ENCODE results near the gene ADRM1.

Gene ADRM1

GRCh38 chr20:62332989-62333819, 30.4 kb downstream of the ADRM1 start:
- TF ChIP-seq SNAI2 (CRISPR knock-in tag; IDR thresholded peaks at IDR 0.05) (no peak), PPARA (CRISPR knock-in tag; IDR thresholded peaks at IDR 0.05; ENCODE audit: borderline replicate concordance) (no peak), CSDC2 (CRISPR knock-in tag; IDR thresholded peaks at IDR 0.05) (no peak), ZNF565 (CRISPR knock-in tag; conservative IDR thresholded peaks at IDR 0.05; ENCODE audit: low read depth) (no peak), ZNF70 (CRISPR knock-in tag; IDR thresholded peaks at IDR 0.05) (no peak), OSR1 (CRISPR knock-in tag; IDR thresholded peaks at IDR 0.05) (no peak), RARB (CRISPR knock-in tag; IDR thresholded peaks at IDR 0.05) (no peak), TCF4 (CRISPR knock-in tag; IDR thresholded peaks at IDR 0.05; ENCODE audit: borderline replicate concordance) (no peak), CREB5 (CRISPR knock-in tag; IDR thresholded peaks at IDR 0.05; ENCODE audit: low read depth) (no peak), ESRRG (CRISPR knock-in tag; IDR thresholded peaks at IDR 0.05) (no peak), ZC3H10 (CRISPR knock-in tag; IDR thresholded peaks at IDR 0.05) (no peak), GLIS3 (CRISPR knock-in tag; IDR thresholded peaks at IDR 0.05) (no peak), TOX (CRISPR knock-in tag; IDR thresholded peaks at IDR 0.05; ENCODE audit: borderline replicate concordance) (no peak), ARNTL (CRISPR knock-in tag; IDR thresholded peaks at IDR 0.05; ENCODE audit: borderline replicate concordance, low read depth) (no peak), BACH2 (CRISPR knock-in tag; IDR thresholded peaks at IDR 0.05; ENCODE audit: borderline replicate concordance) (no peak), ZNF8 (CRISPR knock-in tag; IDR thresholded peaks at IDR 0.05) (no peak)
- TF ChIP-seq, protein P1, sequence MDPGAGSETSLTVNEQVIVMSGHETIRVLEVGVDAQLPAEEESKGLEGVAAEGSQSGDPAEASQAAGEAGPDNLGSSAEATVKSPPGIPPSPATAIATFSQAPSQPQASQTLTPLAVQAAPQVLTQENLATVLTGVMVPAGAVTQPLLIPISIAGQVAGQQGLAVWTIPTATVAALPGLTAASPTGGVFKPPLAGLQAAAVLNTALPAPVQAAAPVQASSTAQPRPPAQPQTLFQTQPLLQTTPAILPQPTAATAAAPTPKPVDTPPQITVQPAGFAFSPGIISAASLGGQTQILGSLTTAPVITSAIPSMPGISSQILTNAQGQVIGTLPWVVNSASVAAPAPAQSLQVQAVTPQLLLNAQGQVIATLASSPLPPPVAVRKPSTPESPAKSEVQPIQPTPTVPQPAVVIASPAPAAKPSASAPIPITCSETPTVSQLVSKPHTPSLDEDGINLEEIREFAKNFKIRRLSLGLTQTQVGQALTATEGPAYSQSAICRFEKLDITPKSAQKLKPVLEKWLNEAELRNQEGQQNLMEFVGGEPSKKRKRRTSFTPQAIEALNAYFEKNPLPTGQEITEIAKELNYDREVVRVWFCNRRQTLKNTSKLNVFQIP (CRISPR knock-in tag; IDR thresholded peaks at IDR 0.05; ENCODE audit: borderline replicate concordance, low read depth), result no peak
- TF ChIP-seq, protein P2, sequence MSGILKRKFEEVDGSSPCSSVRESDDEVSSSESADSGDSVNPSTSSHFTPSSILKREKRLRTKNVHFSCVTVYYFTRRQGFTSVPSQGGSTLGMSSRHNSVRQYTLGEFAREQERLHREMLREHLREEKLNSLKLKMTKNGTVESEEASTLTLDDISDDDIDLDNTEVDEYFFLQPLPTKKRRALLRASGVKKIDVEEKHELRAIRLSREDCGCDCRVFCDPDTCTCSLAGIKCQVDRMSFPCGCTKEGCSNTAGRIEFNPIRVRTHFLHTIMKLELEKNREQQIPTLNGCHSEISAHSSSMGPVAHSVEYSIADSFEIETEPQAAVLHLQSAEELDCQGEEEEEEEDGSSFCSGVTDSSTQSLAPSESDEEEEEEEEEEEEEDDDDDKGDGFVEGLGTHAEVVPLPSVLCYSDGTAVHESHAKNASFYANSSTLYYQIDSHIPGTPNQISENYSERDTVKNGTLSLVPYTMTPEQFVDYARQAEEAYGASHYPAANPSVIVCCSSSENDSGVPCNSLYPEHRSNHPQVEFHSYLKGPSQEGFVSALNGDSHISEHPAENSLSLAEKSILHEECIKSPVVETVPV (CRISPR knock-in tag; IDR thresholded peaks at IDR 0.05), result no peak
- TF ChIP-seq, protein P3, sequence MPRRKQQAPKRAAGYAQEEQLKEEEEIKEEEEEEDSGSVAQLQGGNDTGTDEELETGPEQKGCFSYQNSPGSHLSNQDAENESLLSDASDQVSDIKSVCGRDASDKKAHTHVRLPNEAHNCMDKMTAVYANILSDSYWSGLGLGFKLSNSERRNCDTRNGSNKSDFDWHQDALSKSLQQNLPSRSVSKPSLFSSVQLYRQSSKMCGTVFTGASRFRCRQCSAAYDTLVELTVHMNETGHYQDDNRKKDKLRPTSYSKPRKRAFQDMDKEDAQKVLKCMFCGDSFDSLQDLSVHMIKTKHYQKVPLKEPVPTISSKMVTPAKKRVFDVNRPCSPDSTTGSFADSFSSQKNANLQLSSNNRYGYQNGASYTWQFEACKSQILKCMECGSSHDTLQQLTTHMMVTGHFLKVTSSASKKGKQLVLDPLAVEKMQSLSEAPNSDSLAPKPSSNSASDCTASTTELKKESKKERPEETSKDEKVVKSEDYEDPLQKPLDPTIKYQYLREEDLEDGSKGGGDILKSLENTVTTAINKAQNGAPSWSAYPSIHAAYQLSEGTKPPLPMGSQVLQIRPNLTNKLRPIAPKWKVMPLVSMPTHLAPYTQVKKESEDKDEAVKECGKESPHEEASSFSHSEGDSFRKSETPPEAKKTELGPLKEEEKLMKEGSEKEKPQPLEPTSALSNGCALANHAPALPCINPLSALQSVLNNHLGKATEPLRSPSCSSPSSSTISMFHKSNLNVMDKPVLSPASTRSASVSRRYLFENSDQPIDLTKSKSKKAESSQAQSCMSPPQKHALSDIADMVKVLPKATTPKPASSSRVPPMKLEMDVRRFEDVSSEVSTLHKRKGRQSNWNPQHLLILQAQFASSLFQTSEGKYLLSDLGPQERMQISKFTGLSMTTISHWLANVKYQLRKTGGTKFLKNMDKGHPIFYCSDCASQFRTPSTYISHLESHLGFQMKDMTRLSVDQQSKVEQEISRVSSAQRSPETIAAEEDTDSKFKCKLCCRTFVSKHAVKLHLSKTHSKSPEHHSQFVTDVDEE (CRISPR knock-in tag; IDR thresholded peaks at IDR 0.05), result no peak
- TF ChIP-seq, protein P4, sequence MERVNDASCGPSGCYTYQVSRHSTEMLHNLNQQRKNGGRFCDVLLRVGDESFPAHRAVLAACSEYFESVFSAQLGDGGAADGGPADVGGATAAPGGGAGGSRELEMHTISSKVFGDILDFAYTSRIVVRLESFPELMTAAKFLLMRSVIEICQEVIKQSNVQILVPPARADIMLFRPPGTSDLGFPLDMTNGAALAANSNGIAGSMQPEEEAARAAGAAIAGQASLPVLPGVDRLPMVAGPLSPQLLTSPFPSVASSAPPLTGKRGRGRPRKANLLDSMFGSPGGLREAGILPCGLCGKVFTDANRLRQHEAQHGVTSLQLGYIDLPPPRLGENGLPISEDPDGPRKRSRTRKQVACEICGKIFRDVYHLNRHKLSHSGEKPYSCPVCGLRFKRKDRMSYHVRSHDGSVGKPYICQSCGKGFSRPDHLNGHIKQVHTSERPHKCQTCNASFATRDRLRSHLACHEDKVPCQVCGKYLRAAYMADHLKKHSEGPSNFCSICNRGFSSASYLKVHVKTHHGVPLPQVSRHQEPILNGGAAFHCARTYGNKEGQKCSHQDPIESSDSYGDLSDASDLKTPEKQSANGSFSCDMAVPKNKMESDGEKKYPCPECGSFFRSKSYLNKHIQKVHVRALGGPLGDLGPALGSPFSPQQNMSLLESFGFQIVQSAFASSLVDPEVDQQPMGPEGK (CRISPR knock-in tag; IDR thresholded peaks at IDR 0.05; ENCODE audit: borderline replicate concordance), result no peak
- no peak for ATAC-seq

DNA sequence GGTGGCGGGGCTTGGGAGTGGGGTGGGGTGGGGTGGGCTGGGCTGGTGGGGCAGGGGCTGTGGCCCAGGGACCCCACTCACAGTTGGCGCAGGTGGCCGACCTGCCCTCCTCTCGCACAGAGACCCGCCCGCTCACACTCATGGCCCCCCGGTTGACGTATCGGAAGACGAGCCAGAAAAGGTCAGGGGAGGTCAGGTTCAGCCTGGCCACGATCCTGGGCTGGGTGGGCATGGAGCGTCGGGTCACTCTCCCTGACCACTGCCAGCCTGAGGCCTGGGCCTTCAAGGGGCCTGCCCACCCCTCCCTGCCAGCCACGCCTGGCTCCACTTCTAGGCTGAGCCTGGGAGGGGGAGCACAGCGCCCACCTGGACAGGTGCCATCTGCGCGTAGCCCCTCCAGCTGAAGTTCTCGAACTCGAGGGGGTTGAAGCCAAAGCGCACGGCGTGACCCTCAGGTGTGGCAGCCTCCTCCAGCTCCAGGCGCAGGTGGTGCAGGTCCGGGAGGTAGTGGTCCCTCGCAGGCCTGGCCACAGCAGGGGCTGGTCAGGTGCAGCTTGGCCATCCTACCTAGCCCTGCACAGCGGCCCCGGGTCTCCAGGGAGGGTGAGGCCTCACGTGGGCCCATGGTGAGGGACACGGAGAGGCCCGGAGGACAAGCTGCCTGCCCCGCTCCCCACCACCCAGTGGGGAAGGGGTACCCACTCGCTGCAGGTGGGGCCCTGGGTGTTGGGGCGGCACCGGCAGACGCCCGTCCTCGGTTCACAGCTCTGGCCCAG, 31.2 kb downstream of the ADRM1 start:
- TF ChIP-seq, protein P1 (CRISPR knock-in tag; IDR thresholded peaks at IDR 0.05; ENCODE audit: borderline replicate concordance, low read depth), result no peak
- TF ChIP-seq ZNF565 (CRISPR knock-in tag; conservative IDR thresholded peaks at IDR 0.05; ENCODE audit: low read depth) (no peak), SNAI2 (CRISPR knock-in tag; IDR thresholded peaks at IDR 0.05) (no peak), ZFP30 (CRISPR knock-in tag; IDR thresholded peaks at IDR 0.05) (no peak), ESRRG (CRISPR knock-in tag; IDR thresholded peaks at IDR 0.05) (no peak), ISL1 (CRISPR knock-in tag; IDR thresholded peaks at IDR 0.05) (no peak), RARB (CRISPR knock-in tag; IDR thresholded peaks at IDR 0.05) (no peak), CREB5 (CRISPR knock-in tag; IDR thresholded peaks at IDR 0.05; ENCODE audit: low read depth) (no peak), ARNTL (CRISPR knock-in tag; IDR thresholded peaks at IDR 0.05; ENCODE audit: borderline replicate concordance, low read depth) (no peak), GLIS3 (CRISPR knock-in tag; IDR thresholded peaks at IDR 0.05) (no peak), TCF4 (CRISPR knock-in tag; IDR thresholded peaks at IDR 0.05; ENCODE audit: borderline replicate concordance) (no peak)
- TF ChIP-seq, protein P4 (CRISPR knock-in tag; IDR thresholded peaks at IDR 0.05; ENCODE audit: borderline replicate concordance), result no peak
- no peak for ATAC-seq

All from SK-N-SH treated with all-trans-retinoic acid at 6 μM for 48 hours (cell line).